K562 (cell line): ENCODE data around the gene DENND1A.

ENCODE experiments used
- ETV6 ChIP-seq, 3 experiments: fragments of 150-350 bp in 1 of 3; sonication (generic) in 1 of 3; formaldehyde crosslinking in 1 of 3; IDR thresholded peaks; 2 replicates each; pipeline versions ENCODE4 v1.6.1 to v1.8.0; 2014 to 2022; ENCODE audit warnings: borderline replicate concordance in 2 of 3, low read depth in 2 of 3, antibody characterized with exemption in 1 of 3, low read length in 1 of 3, mild to moderate bottlenecking in 1 of 3, missing genetic modification reagents in 1 of 3
- MAFK ChIP-seq: IDR thresholded peaks from 2 replicates; pipeline ENCODE4 v1.6.1; 2011; ENCODE audit warnings: low read length, improper control_type of control experiment
- POLR2A ChIP-seq: fragments of 450-650 bp; conservative IDR thresholded peaks from 2 replicates; pipeline ENCODE4 v1.6.1; 2016
- POLR2AphosphoS5 ChIP-seq: IDR thresholded peaks from 2 replicates; pipeline ENCODE4 v1.6.1; 2011; ENCODE audit warnings: mild to moderate bottlenecking, low read depth, low read length, moderate library complexity; ENCODE audit not compliant: control insufficient read depth, insufficient read depth
- TAF1 ChIP-seq: IDR thresholded peaks from 2 replicates; pipeline ENCODE4 v1.6.1; 2011; ENCODE audit warnings: mild to moderate bottlenecking, low read length, moderate library complexity; ENCODE audit not compliant: insufficient read depth, control insufficient read depth, severe bottlenecking; ENCODE audit errors: extremely low read depth
- TF ChIP-seq, protein P1 (sequence below): fragments of 250-450 bp; sonication (Bioruptor Pico); IDR thresholded peaks from 2 replicates; pipeline ENCODE4 v1.5.0; 2020; ENCODE audit warnings: mild to moderate bottlenecking, borderline replicate concordance
- TF ChIP-seq, protein P2 (sequence below): sonication (generic); formaldehyde crosslinking; IDR thresholded peaks from 2 replicates; pipeline ENCODE4 v1.9.0; 2022; ENCODE audit warnings: mild to moderate bottlenecking, missing genetic modification reagents
- TF ChIP-seq, protein P3 (sequence below), 3 experiments: IDR thresholded peaks in 2 of 3; conservative IDR thresholded peaks in 1 of 3; 2 replicates each; pipeline ENCODE4 v1.5.1; 2011 to 2012; ENCODE audit warnings: low read length in 3 of 3, mild to moderate bottlenecking in 3 of 3, control low read depth in 2 of 3, improper control_type of control experiment in 1 of 3, inconsistent platforms in 1 of 3, low read depth in 1 of 3, mixed read lengths in 1 of 3, moderate library complexity in 1 of 3; ENCODE audit not compliant: insufficient read depth in 2 of 3
- TF ChIP-seq, protein P4 (sequence below): fragments of 250-450 bp; sonication (Bioruptor Pico); IDR thresholded peaks from 2 replicates; pipeline ENCODE4 v1.8.0; 2021; ENCODE audit warnings: moderate library complexity, mild to moderate bottlenecking, inconsistent platforms

GRCh38 chr9:123689701-123690428 is 240.1 kb downstream of the DENND1A start:
- TF ChIP-seq MAFK (no peak), POLR2A (no peak), ETV6 (IDR thresholded peaks at IDR 0.05; ENCODE audit: borderline replicate concordance in 1 of 2, low read depth in 2 of 2, low read length in 1 of 2) (no peak), ETV6 (CRISPR knock-in tag; IDR thresholded peaks at IDR 0.05; ENCODE audit: borderline replicate concordance) (no peak), TAF1 (no peak), POLR2AphosphoS5 (no peak)
- TF ChIP-seq, protein P1, sequence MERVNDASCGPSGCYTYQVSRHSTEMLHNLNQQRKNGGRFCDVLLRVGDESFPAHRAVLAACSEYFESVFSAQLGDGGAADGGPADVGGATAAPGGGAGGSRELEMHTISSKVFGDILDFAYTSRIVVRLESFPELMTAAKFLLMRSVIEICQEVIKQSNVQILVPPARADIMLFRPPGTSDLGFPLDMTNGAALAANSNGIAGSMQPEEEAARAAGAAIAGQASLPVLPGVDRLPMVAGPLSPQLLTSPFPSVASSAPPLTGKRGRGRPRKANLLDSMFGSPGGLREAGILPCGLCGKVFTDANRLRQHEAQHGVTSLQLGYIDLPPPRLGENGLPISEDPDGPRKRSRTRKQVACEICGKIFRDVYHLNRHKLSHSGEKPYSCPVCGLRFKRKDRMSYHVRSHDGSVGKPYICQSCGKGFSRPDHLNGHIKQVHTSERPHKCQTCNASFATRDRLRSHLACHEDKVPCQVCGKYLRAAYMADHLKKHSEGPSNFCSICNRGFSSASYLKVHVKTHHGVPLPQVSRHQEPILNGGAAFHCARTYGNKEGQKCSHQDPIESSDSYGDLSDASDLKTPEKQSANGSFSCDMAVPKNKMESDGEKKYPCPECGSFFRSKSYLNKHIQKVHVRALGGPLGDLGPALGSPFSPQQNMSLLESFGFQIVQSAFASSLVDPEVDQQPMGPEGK (CRISPR knock-in tag): no peak
- TF ChIP-seq, protein P2, sequence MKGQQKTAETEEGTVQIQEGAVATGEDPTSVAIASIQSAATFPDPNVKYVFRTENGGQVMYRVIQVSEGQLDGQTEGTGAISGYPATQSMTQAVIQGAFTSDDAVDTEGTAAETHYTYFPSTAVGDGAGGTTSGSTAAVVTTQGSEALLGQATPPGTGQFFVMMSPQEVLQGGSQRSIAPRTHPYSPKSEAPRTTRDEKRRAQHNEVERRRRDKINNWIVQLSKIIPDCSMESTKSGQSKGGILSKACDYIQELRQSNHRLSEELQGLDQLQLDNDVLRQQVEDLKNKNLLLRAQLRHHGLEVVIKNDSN (CRISPR knock-in tag): no peak
- TF ChIP-seq, protein P3, sequence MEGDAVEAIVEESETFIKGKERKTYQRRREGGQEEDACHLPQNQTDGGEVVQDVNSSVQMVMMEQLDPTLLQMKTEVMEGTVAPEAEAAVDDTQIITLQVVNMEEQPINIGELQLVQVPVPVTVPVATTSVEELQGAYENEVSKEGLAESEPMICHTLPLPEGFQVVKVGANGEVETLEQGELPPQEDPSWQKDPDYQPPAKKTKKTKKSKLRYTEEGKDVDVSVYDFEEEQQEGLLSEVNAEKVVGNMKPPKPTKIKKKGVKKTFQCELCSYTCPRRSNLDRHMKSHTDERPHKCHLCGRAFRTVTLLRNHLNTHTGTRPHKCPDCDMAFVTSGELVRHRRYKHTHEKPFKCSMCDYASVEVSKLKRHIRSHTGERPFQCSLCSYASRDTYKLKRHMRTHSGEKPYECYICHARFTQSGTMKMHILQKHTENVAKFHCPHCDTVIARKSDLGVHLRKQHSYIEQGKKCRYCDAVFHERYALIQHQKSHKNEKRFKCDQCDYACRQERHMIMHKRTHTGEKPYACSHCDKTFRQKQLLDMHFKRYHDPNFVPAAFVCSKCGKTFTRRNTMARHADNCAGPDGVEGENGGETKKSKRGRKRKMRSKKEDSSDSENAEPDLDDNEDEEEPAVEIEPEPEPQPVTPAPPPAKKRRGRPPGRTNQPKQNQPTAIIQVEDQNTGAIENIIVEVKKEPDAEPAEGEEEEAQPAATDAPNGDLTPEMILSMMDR (IDR thresholded peaks at IDR 0.05 in 2 of 3, conservative IDR thresholded peaks at IDR 0.05 in 1 of 3; ENCODE audit: insufficient read depth in 2 of 3, low read depth in 1 of 3, low read length in 3 of 3): no peak
- TF ChIP-seq, protein P4, sequence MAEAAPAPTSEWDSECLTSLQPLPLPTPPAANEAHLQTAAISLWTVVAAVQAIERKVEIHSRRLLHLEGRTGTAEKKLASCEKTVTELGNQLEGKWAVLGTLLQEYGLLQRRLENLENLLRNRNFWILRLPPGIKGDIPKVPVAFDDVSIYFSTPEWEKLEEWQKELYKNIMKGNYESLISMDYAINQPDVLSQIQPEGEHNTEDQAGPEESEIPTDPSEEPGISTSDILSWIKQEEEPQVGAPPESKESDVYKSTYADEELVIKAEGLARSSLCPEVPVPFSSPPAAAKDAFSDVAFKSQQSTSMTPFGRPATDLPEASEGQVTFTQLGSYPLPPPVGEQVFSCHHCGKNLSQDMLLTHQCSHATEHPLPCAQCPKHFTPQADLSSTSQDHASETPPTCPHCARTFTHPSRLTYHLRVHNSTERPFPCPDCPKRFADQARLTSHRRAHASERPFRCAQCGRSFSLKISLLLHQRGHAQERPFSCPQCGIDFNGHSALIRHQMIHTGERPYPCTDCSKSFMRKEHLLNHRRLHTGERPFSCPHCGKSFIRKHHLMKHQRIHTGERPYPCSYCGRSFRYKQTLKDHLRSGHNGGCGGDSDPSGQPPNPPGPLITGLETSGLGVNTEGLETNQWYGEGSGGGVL (CRISPR knock-in tag): no peak
